SU-DHL-6 (cell line): ENCODE measurements around the gene RNASE12.

Experiments
- CTCF ChIP-seq: fragments of 200-600 bp; sonication (generic); IDR thresholded peaks from one replicate; pipeline ENCODE4 v1.5.1; 2017; ENCODE audit warnings: antibody characterized with exemption, mild to moderate bottlenecking, low read length, moderate library complexity; ENCODE audit not compliant: insufficient read depth, poor library complexity, severe bottlenecking
- EZH2phosphoT487 ChIP-seq: fragments of 200-600 bp; sonication (generic), shearing (Covaris generic); conservative IDR thresholded peaks from 2 replicates; pipeline ENCODE4 v1.6.1; 2018; ENCODE audit warnings: mild to moderate bottlenecking, antibody characterized with exemption, low read length, moderate library complexity, mixed read lengths

GRCh38 chr14:20559461-20559904, 31.7 kb downstream of the RNASE12 start:
- no peak for TF ChIP-seq CTCF
- TF ChIP-seq EZH2phosphoT487, result no peak
